Tibial artery (tissue), 4 donors: ENCODE data around the gene MLXIPL.
"Not testable (repeated sequence)": the region's sequence is repeated elsewhere in the genome, so short reads cannot be mapped to it uniquely, and the experiment has no call there.

Experiments used
- DNase-seq, 2 donors: peaks; one replicate each; pipeline ENCODE4 v3.0.0-alpha.2; 2019
- H3K27ac ChIP-seq, 2 donors: fragments of 200-600 bp; sonication (generic) in 1 of 2; 1 replicate in 1 of 2; 2 replicates in 1 of 2; pipeline ENCODE4 v1.5.1; 2018 to 2019; ENCODE audit warnings: mild to moderate bottlenecking in 1 of 2
- H3K27me3 ChIP-seq, 2 donors: fragments of 200-600 bp; sonication (generic) in 1 of 2; one replicate each; pipeline versions ENCODE4 v1.5.1 to v1.6.0; 2016 to 2019
- H3K36me3 ChIP-seq, 3 donors: fragments of 200-600 bp; sonication (generic) in 2 of 3; one replicate each; pipeline ENCODE4 v1.5.1; 2016 to 2019; ENCODE audit warnings: mild to moderate bottlenecking in 2 of 3
- H3K4me1 ChIP-seq, 4 donors: fragments of 200-600 bp; sonication (generic) in 2 of 4; 1 replicate in 3 of 4; 2 replicates in 1 of 4; pipeline ENCODE4 v1.5.1; 2016 to 2019
- H3K4me3 ChIP-seq, 2 donors: fragments of 200-600 bp; sonication (generic) in 1 of 2; 1 replicate in 1 of 2; 2 replicates in 1 of 2; pipeline ENCODE4 v1.5.1; 2018 to 2019; ENCODE audit warnings: mild to moderate bottlenecking in 2 of 2
- H3K9me3 ChIP-seq, 3 donors: fragments of 200-600 bp; sonication (generic) in 1 of 3; one replicate each; pipeline ENCODE4 v1.5.1; 2016 to 2019
- CTCF ChIP-seq, 2 experiments: fragments of 200-600 bp in 1 of 2; fragments of 450-650 bp in 1 of 2; IDR thresholded peaks; one replicate each; pipeline ENCODE4 v1.5.1; 2017 to 2019; ENCODE audit warnings: antibody characterized with exemption in 2 of 2, mild to moderate bottlenecking in 1 of 2, moderate library complexity in 1 of 2
- intact Hi-C: fragments of 100-400 bp; cut with DNase I; formaldehyde crosslinking; loops from one replicate; pipeline ENCODE4 v1.15.0; 2023; ENCODE audit warnings: low total_unique reads

Gene MLXIPL

DNA sequence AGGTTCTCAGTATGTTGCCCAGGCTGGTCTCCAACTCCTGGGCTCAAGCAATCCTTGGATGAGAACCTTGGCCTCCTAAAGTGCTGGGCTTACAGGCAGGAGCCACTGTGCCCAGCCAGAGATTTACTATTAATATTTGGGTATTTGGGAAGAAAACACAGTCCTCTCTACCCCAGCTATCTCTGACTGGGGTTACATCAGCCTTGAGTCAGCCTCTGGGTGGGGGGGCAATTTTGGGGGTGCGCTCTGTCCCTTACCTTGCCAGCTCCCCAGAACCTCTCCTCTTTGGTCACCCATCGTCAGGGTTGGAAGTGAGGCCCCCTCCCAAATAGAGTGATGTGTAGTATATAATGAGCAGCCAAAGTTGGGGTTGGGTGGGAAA lies 1.8 kb downstream of the MLXIPL start:
- intact Hi-C loops: loop anchor here (5.0 kb wide), 1 partner anchor 100 kb away; no protein-coding TSS in a partner anchor
- peaks cover 0 to 22% (median 22%) of the 10 kb centered on the region in 4 donors for H3K4me1 ChIP-seq
- H3K4me3 ChIP-seq: no peak overlapping the region
- H3K36me3 ChIP-seq: no peaks in the 10 kb centered on the region
- DNase-seq: no peak
- H3K9me3 ChIP-seq: no peaks in the 10 kb centered on the region
- no peak overlapping the region for H3K27ac ChIP-seq
- H3K27me3 ChIP-seq: peaks cover 6 to 82% of the 10 kb centered on the region in 2 donors
- no peak for TF ChIP-seq CTCF (IDR thresholded peaks at IDR 0.05)

GRCh38 chr7:73621168-73622063 lies 2.9 kb downstream of the MLXIPL start:
- H3K4me1 ChIP-seq: peaks cover 0 to 22% (median 22%) of the 10 kb centered on the region in 4 donors
- H3K4me3 ChIP-seq: no peak overlapping the region
- peaks cover 6 to 76% of the 10 kb centered on the region in 2 donors for H3K27me3 ChIP-seq
- intact Hi-C loops: loop anchor here (5.0 kb wide), 1 partner anchor 101 kb away; no protein-coding TSS in a partner anchor
- no peaks in the 10 kb centered on the region for H3K36me3 ChIP-seq
- H3K9me3 ChIP-seq: no peaks in the 10 kb centered on the region
- TF ChIP-seq CTCF (IDR thresholded peaks at IDR 0.05): no peak
- H3K27ac ChIP-seq: no peak overlapping the region
- no peak for DNase-seq

DNA sequence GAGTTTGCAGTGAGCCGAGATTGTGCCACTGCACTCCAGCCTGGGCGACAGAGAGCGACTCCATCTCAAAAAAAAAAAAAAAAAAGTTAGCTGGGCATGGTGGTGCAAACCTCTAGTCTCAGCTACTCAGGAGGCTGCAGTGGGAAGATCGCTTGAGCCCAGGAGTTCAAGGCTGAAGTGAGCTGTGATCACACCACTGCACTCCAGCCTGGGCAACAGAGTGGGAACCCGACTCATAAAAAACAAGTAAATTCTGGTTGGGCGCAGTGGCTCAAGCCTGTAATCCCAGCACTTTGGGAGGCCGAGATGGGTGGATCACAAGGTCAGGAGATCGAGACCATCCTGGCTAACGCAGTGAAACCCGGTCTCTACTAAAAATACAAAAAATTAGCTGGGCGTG lies 4.9 kb downstream of the MLXIPL start:
- DNase-seq, H3K36me3 ChIP-seq, H3K27ac ChIP-seq, H3K4me3 ChIP-seq, H3K9me3 ChIP-seq, intact Hi-C loops: not testable (repeated sequence)
- Histone ChIP-seq H3K4me1 (peaks cover 0 to 20% (median 19%) of the 10 kb centered on the region in 4 donors), H3K27me3 (peaks cover 4 to 64% of the 10 kb centered on the region in 2 donors)

DNA sequence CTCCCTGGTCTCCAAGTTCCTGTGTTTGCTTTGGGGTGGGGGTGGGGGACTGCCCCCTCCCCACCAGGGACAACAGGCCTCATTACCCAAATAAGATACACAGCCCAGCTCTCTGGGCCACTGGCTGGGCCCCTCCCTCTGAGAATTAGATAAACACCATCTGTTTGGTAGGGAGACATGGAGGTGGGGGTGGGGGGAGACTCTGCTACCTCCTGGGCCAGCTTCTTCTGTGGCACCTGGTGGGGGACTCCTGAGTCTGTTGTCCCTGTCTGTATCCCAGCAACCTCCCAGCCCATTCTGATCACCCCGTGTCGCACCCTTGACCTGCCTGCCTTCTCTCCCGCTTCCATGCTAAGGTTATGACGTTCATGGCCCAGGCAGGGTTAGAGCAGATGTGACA lies 5.8 kb downstream of the MLXIPL start:
- Histone ChIP-seq H3K4me3 (no peak overlapping the region), H3K9me3 (no peaks in the 10 kb centered on the region), H3K36me3 (no peaks in the 10 kb centered on the region), H3K27ac (no peak overlapping the region), H3K27me3 (peaks cover 0 to 64% of the 10 kb centered on the region in 2 donors), H3K4me1 (peaks cover 0 to 12% (median 10%) of the 10 kb centered on the region in 4 donors)
- intact Hi-C loops: no loop called here
- no peak for TF ChIP-seq CTCF (IDR thresholded peaks at IDR 0.05)
- no peak for DNase-seq

GRCh38 chr7:73617520-73617919 lies 6.8 kb downstream of the MLXIPL start:
- H3K4me1 ChIP-seq, intact Hi-C loops, H3K4me3 ChIP-seq, H3K9me3 ChIP-seq, DNase-seq, H3K36me3 ChIP-seq, H3K27ac ChIP-seq: not testable (repeated sequence)
- peaks cover 0 to 64% of the 10 kb centered on the region in 2 donors for H3K27me3 ChIP-seq

DNA sequence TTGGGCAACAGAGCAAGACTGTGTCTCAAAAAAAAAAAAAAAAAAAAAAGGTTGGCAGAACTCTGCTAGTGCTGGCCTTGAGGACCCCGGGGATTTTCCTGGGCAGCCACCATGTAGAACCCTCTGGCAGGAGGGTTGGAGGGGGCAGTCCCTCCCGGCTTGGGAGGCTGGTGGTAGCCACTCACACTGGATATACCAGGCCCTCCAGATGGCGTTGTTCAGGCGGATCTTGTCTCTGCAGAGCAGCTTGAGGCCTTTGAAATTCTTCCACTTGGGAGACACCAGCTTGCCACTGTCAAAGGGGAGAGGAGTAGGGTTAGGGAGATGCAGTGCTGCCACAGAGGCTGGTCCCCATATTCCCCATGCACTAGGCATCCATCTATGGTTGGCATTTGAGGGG lies 8.4 kb downstream of the MLXIPL start:
- TF ChIP-seq CTCF (IDR thresholded peaks at IDR 0.05): no peak
- Histone ChIP-seq H3K9me3 (no peaks in the 10 kb centered on the region), H3K27ac (no peak overlapping the region), H3K27me3 (peaks cover 0 to 58% of the 10 kb centered on the region in 2 donors), H3K4me1 (no peaks in the 10 kb centered on the region), H3K4me3 (no peak overlapping the region), H3K36me3 (no peaks in the 10 kb centered on the region)
- intact Hi-C loops: no loop called here
- DNase-seq: no peak

- intact Hi-C loops: loop anchor here (5.0 kb wide), 1 partner anchor 52 kb away; the partner anchor contains the start of gene VPS37D
- H3K9me3 ChIP-seq, H3K4me1 ChIP-seq, H3K27ac ChIP-seq, H3K4me3 ChIP-seq, DNase-seq, H3K36me3 ChIP-seq: not testable (repeated sequence)
- H3K27me3 ChIP-seq: peaks cover 0 to 58% of the 10 kb centered on the region in 2 donors
Measured at GRCh38 chr7:73614937-73615336, 9.4 kb downstream of the MLXIPL start.
